ENCODE measurements around the gene RALGPS1. TPM values are rescaled to one million over a fixed set of nuclear protein-coding genes. Genes with fewer than 3 reads are reported as not detected.

Gene RALGPS1
- total RNA-seq, 1 experiment from 2014 or later, result 6.4 TPM

DNA sequence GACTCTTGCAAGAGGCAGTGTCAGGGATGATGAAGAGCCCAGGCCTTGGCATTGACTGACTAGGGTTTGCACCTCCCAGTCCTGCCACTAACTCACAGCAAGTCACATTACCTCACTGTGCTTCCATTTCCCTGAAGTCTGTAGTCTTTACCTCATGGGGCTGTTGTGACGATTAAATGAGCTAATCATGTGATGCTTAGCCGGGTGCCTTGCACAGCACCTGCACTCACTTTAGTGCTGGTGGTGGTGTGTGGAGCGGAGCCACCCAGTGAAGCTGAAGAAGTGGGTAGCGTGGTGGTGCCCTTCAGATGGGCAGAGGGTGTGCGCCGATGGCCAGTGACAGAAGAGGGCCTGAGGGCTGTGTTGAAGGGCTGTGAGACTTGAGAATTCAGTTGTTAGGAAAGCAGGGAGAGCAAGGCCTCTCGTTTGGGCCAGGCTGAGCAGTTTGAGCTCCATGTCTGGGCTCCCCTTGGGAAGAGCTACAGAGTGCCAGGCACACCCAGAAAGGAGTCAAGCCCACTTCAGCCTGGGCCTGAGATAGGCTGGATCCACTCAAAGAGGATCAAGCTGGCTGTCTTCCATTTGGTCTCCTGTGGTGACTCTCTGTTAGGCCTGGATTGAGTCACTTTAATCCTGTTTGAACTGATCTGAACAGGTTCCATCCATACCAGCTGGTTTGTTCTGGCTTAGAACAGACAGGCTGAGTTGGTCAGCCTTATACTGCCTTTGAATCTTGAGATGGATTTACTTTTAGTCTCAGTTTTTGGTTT lies 42.5 kb downstream of the RALGPS1 start:
- no peaks in the 10 kb centered on the region for H3K27me3 ChIP-seq (ENCODE audit: control insufficient read depth, insufficient read depth, low read length)
- H3K4me3 ChIP-seq (ENCODE audit: insufficient read depth, low read depth, low read length), result no peak overlapping the region
- H3K36me3 ChIP-seq (replicated peaks; ENCODE audit: control insufficient read depth, insufficient read depth, low read length), result no peaks in the 10 kb centered on the region
- DNase-seq, result no peak

DNA sequence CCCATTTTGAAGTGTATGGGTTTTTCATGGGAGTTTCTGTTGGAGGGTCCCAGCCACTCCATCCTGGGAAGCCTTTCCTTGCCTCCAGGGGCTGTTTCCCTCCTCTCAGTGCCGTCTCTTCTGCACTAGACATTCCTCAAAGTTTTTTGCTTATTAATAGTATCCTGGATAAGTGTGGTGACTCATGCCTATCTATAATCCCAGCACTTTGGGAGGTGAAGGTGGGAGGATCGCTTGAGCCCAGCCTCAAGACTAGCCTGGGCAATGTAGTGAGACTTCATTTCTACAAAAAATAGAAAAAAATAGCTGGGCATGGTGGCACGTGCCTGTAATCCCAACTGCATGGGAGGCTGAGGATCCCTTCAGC lies 43.1 kb downstream of the RALGPS1 start:
- no peak for DNase-seq
- no peaks in the 10 kb centered on the region for H3K36me3 ChIP-seq (replicated peaks; ENCODE audit: control insufficient read depth, insufficient read depth, low read length)
- no peaks in the 10 kb centered on the region for H3K27me3 ChIP-seq (ENCODE audit: control insufficient read depth, insufficient read depth, low read length)
- no peak overlapping the region for H3K4me3 ChIP-seq (ENCODE audit: insufficient read depth, low read depth, low read length)

DNA sequence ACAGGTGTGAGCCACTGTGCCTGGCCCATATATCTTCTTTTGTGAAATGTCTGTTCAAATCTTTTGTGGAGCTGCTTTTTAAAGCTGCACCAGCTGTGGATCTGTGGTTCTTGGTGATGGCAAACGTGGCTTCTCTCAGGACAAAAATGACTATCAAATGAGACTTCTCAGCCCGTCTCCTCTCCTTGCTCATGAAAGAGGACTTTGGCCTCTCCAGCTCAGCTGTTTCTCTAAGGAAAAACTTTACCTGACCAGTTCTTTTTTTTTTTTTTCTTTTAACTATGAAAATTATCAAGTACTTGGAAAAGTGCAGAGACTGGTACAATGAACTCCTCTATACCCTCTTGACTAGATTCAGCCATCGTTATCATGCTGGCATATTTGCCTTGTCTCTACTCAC lies 44.8 kb downstream of the RALGPS1 start:
- Histone ChIP-seq H3K36me3 (replicated peaks; ENCODE audit: control insufficient read depth, insufficient read depth, low read length) (no peaks in the 10 kb centered on the region), H3K27me3 (ENCODE audit: control insufficient read depth, insufficient read depth, low read length) (no peaks in the 10 kb centered on the region), H3K4me3 (ENCODE audit: insufficient read depth, low read depth, low read length) (no peak overlapping the region)
- DNase-seq, result no peak

DNA sequence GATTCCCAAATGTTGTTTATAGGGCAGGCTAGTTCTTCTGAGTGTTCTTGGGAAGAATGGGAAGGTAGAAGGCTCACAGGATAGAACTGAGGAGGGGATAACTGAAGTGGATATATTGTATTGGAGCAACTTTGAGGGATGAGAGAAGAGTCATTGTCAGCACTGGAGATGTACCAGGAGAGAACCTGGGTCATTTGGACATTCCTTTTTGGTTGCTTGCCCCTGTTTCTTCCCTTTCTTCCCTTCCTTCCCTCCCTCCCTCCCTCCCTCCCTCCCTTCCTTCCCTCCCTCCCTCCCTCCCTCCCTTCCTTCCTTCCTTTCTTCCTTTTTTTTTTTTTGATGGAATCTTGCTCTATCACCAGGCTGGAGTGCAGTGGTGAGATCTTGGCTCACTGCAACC lies 45.3 kb downstream of the RALGPS1 start:
- Histone ChIP-seq H3K27me3 (ENCODE audit: control insufficient read depth, insufficient read depth, low read length) (no peaks in the 10 kb centered on the region), H3K36me3 (replicated peaks; ENCODE audit: control insufficient read depth, insufficient read depth, low read length) (no peaks in the 10 kb centered on the region), H3K4me3 (ENCODE audit: insufficient read depth, low read depth, low read length) (no peak overlapping the region)
- no peak for DNase-seq

DNA sequence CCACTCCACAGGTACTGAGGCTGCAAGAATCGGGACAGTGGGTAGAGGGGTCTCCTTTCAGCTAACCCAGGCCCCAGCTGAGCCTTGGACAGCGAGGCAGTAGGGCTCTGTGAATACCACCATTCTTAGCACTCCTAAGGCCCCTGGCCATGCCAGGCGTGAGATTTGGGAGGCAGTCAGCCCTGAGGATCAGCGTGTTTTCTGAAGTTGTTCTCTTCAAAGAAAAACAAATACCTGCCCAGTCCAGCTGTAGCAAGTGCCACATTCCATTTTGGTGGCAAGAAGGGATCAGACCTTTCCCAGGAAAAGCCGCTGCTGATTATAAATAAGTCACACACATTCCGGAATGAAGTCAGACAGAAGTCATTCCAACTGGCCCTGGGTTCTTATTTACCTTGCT lies 47.8 kb downstream of the RALGPS1 start:
- no peak overlapping the region for H3K4me3 ChIP-seq (ENCODE audit: insufficient read depth, low read depth, low read length)
- no peaks in the 10 kb centered on the region for H3K36me3 ChIP-seq (replicated peaks; ENCODE audit: control insufficient read depth, insufficient read depth, low read length)
- no peak for DNase-seq
- no peaks in the 10 kb centered on the region for H3K27me3 ChIP-seq (ENCODE audit: control insufficient read depth, insufficient read depth, low read length)

DNA sequence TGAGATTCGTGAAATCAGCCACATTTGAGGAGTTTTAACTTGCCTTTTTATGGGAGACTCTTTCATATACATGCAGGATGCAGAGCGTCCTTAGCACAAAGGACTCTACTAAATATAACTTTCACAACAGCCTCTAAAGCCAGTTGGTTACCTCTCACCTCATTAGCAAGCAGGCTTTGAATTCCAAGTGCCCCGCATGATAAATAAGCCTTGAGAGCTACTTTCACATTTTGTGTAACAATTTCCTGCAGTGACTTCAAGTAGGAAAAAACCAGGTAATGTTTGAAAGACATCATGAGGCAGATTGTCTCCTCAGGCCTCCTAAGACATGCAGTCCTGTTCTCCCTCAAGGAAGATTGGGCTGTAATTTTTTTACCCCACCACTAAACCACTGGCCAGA lies 50.5 kb downstream of the RALGPS1 start:
- no peaks in the 10 kb centered on the region for H3K27me3 ChIP-seq (ENCODE audit: control insufficient read depth, insufficient read depth, low read length)
- no peak for DNase-seq
- no peak overlapping the region for H3K4me3 ChIP-seq (ENCODE audit: insufficient read depth, low read depth, low read length)
- no peaks in the 10 kb centered on the region for H3K36me3 ChIP-seq (replicated peaks; ENCODE audit: control insufficient read depth, insufficient read depth, low read length)

DNA sequence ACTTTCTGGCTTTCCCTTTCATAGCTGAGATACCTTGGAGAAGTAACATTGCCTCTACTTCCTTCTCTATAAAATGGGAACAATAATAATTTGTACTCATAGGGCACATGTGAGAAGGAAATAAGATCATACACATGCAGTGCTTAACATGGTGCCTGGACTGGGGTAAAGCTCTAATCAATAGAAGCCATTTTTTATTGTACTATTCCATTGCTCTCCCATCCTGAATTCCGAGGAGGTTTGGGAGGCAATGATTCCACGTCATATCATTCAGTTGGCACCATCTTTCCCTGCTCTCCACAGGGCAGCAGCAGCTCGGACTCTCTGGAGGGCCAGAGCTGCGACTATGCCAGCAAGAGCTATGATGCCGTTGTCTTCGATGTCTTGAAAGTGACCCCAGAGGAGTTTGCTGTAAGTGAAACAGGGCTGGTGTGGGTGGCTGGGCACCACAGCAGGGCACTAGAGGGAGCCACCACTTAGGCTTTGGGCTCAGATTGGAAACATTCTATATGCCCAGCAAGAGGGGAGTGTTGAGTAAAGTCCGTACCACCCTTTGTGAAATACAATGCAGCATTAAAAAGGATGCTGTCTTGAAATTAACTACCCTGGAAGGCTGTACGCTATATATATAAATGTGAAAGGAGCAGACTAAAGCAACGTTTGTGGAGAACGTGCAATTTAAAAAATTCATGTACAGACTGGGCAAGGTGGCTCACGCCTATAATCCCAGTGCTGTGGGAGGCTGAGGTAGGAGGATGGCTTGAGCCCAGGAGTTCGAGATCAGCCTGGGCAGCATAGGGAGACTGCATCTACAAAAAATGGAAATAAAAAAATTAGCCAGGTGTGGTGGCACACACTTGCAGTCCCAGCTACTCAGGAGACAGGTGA lies 51.2 kb downstream of the RALGPS1 start:
- Histone ChIP-seq H3K36me3 (replicated peaks; ENCODE audit: control insufficient read depth, insufficient read depth, low read length) (no peaks in the 10 kb centered on the region), H3K4me3 (ENCODE audit: insufficient read depth, low read depth, low read length) (no peak overlapping the region), H3K27me3 (ENCODE audit: control insufficient read depth, insufficient read depth, low read length) (no peaks in the 10 kb centered on the region)
- peak; percentile 56 for DNase-seq

DNA sequence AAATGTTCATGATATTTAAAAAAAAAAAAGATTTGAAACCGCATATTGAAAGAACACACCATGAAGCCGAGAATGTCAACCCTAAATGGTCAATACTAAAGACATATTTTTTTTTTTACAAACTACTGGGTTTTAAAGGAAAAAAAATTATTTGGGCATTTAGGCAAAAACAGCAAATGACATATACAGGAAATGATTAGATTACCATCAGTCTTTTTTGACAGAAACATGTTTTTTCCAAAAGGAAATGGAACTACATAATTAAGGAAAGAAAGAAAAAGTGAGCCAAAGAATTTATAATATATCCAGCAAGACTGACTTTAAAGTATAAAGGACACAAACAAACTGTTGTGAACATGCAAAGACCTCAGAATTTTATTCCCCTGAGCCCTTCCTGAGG lies 56.7 kb downstream of the RALGPS1 start:
- DNase-seq, result no peak
- Histone ChIP-seq H3K36me3 (replicated peaks; ENCODE audit: control insufficient read depth, insufficient read depth, low read length) (no peaks in the 10 kb centered on the region), H3K4me3 (ENCODE audit: insufficient read depth, low read depth, low read length) (no peak overlapping the region), H3K27me3 (ENCODE audit: control insufficient read depth, insufficient read depth, low read length) (no peaks in the 10 kb centered on the region)

DNA sequence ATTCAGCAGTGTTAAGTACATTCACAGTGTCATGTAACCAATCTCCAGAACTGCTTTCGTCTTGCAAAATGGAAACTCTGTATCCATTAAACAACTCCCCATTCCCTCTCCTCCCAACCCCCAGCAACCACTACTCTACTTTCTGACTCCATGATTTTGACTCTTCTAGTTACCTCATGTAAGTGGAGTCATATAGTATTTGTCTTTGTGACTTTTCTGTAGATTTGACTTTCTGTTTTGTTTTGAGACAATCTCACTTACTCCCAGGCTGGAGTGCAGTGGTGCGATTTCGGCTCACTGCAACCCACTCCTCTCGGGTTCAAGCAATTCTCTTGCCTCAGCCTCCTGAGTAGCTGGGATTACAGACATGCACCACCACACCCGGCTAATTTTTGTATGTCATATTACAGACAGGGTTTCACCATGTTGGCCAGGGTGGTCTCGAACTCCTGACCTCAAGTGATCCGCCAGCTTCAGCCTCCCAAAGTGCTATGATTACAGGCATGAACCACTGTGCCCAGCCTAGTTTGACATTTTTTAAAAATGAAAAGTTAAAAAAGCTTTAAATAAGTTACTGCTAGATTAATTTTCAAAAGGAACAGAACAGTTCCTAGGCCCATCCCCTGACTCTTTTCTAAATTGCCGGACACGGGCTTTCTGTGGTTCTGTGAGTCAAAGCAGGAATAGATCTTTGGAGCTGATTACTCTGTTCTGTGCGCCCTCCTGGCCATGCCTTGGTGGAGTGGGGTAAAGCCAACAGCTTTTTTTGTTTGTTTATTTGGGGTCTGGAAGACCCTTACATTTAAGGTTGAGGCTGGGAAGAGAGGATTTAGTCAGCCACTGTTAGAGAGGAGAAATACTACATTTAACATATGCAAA lies 59.3 kb downstream of the RALGPS1 start:
- H3K27me3 ChIP-seq (ENCODE audit: control insufficient read depth, insufficient read depth, low read length), result no peaks in the 10 kb centered on the region
- no peak overlapping the region for H3K4me3 ChIP-seq (ENCODE audit: insufficient read depth, low read depth, low read length)
- H3K36me3 ChIP-seq (replicated peaks; ENCODE audit: control insufficient read depth, insufficient read depth, low read length), result no peaks in the 10 kb centered on the region
- DNase-seq, result no peak

DNA sequence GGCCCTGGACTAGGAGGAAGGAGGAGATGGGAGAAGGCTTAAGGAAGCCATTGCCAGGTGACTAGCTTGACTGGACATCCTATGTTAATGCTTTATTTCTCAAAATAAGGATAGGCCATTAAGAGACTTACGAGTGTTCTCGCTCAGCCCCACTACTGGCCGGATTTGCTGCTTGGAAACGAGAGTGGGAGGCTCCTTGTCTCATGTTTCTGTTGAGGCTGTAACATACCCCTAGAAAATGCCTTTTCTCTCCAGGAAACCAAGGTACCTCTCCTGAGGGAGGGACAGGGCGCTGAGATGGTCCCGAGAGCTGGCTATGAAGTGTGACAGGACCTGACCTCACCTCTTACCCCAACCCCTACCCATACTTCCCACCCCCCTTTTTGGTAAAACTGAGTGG lies 60.0 kb downstream of the RALGPS1 start:
- Histone ChIP-seq H3K27me3 (ENCODE audit: control insufficient read depth, insufficient read depth, low read length) (no peaks in the 10 kb centered on the region), H3K4me3 (ENCODE audit: insufficient read depth, low read depth, low read length) (no peak overlapping the region), H3K36me3 (replicated peaks; ENCODE audit: control insufficient read depth, insufficient read depth, low read length) (no peaks in the 10 kb centered on the region)
- no peak for DNase-seq

DNA sequence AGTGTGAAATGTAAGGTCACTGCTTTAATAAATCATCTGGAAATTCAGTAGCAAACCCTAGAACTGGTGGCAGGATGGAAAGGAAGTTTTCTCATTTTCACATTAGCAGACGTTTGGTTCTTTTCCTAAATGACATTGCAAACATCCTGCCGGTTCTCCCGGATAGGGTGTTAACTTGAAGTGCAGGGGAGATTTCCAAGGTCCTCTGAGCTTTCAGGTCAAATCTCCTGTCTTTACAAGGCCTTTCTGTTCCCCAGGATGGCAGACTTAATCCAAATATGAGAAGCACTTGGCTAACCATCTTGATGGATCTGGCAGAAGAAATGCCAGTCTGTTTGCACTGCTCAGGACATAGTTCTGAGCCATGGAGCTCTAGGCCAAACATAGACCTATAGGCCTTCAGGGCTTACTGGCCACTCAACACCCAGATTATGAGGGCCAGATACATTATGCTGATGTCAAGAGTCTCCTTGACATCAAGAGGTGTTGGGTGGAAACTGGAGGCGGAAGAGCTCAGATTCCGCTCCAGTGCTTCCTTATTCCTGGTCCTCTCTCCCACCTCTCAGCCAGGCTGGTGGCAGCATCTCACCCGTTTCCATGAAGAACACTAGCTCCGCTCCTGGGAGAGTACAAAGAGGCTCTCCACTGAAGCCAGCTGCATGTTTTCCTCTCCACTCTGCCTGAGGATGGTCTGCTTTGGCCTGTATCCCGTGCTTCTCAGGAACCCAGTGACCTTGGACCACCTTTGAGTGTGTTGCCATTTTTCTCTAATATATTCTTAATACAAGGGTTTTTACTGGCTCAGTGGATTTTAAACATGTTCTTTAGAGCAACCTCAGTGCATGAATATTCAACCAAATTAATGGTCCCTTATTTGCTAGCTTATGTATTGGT lies 61.0 kb downstream of the RALGPS1 start:
- Histone ChIP-seq H3K4me3 (ENCODE audit: insufficient read depth, low read depth, low read length) (no peak overlapping the region), H3K36me3 (replicated peaks; ENCODE audit: control insufficient read depth, insufficient read depth, low read length) (no peaks in the 10 kb centered on the region), H3K27me3 (ENCODE audit: control insufficient read depth, insufficient read depth, low read length) (no peaks in the 10 kb centered on the region)
- no peak for DNase-seq

DNA sequence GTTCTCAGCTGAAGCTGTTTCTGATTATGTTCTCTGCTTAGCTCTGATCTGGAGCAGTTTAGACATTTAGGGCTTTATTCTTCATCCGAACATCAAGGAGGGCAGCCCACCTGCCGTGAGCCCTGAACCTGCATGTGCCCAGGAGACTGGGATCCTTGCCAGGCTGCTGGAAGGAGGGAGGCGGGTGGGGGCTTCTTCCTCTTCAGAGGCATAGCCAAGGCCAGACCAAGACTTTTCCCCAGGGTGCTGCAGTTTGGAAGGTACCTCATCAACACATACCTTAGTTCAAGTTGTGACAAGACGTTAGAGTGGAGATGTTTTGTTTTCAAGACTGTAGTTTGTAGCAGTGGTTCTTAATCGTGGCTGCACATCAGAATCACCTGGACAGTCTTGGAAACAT lies 64.9 kb downstream of the RALGPS1 start:
- Histone ChIP-seq H3K36me3 (replicated peaks; ENCODE audit: control insufficient read depth, insufficient read depth, low read length) (no peaks in the 10 kb centered on the region), H3K4me3 (ENCODE audit: insufficient read depth, low read depth, low read length) (no peak overlapping the region), H3K27me3 (ENCODE audit: control insufficient read depth, insufficient read depth, low read length) (no peaks in the 10 kb centered on the region)
- no peak for DNase-seq

DNA sequence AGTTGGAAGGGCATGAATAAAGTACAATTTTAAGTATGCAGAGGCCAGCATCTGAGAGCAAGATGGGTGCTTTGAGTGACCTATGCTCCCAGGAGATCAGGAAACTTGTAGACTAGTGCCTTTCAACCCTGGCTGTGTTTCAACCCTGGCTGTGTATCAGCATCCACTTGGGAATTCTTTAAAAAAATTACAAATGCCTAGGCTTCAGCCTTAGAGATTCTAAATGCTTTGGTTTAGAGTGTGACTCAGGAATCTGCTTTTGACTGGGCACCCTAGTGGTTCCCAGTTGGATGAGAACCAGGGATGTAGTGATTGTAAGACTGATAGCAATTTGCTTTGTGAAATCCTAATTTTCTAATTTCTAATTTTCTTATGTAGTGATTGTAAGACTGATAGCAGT lies 65.6 kb downstream of the RALGPS1 start:
- Histone ChIP-seq H3K36me3 (replicated peaks; ENCODE audit: control insufficient read depth, insufficient read depth, low read length) (no peaks in the 10 kb centered on the region), H3K4me3 (ENCODE audit: insufficient read depth, low read depth, low read length) (no peak overlapping the region), H3K27me3 (ENCODE audit: control insufficient read depth, insufficient read depth, low read length) (no peaks in the 10 kb centered on the region)
- DNase-seq, result no peak

DNA sequence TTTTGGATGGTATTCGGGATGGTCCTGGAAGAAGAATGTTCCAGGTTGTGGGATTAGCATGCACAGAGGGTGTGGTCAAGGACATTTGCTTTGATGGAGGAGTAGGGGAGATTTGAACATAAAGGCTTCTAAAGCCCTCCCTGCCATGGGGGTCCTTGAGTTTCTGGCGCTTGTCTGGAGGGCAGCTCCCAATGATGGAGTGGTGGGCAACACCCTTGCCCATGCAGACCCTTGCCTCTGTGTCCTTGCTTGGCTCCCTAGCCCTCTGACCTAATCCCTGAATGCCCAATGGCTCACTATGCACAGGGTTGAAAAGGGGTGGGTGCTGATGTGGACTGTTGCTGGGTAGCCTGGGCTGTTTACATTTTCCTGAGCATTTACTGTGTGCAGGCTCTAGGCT lies 66.6 kb downstream of the RALGPS1 start:
- DNase-seq, result no peak
- Histone ChIP-seq H3K36me3 (replicated peaks; ENCODE audit: control insufficient read depth, insufficient read depth, low read length) (no peaks in the 10 kb centered on the region), H3K27me3 (ENCODE audit: control insufficient read depth, insufficient read depth, low read length) (no peaks in the 10 kb centered on the region), H3K4me3 (ENCODE audit: insufficient read depth, low read depth, low read length) (no peak overlapping the region)

Data from H7 (cell line).